ENCODE data around the gene LRRK1. TPM values are rescaled to one million over a fixed set of nuclear protein-coding genes. Genes with fewer than 3 reads are reported as not detected.
A peak's percentile ranks its signal among the peaks of the same experiment; 100 is the strongest.

Gene LRRK1
- total RNA-seq, 2 experiments from 2014 or later: 1.0 to 1.1 TPM

- peak; percentile 74 for DNase-seq
Measured at GRCh38 chr15:101014921-101015841, 96.0 kb downstream of the LRRK1 start.

GRCh38 chr15:101016581-101016980 is 97.4 kb downstream of the LRRK1 start:
- ChIA-PET POLR2A (interaction anchor here (0.6 to 0.8 kb wide), 3 partner anchors 108 to 235 kb away, joined by 3 to 4 read pairs (median 4); partner anchors contain the start of gene CHSY1), CTCF (interaction anchor here (0.9 to 4.2 kb wide), 18 partner anchors 9 to 653 kb away, joined by 3 to 120 read pairs (median 4); no protein-coding TSS in a partner anchor)
- DNase-seq: peak; percentile 10
- peaks cover 5% of the 10 kb centered on the region for H3K27me3 Mint-ChIP-seq
- no peaks in the 10 kb centered on the region for H3K9me3 Mint-ChIP-seq
- H3K36me3 Mint-ChIP-seq (ENCODE audit: low read depth): no peaks in the 10 kb centered on the region
- H3K4me3 Mint-ChIP-seq: no peak overlapping the region
- H3K4me1 Mint-ChIP-seq: no peaks in the 10 kb centered on the region
- no peak overlapping the region for H3K27ac Mint-ChIP-seq

More at GRCh38 chr15:101014921-101015841, 96.0 kb downstream of the LRRK1 start:
- no peaks in the 10 kb centered on the region for H3K36me3 Mint-ChIP-seq (ENCODE audit: low read depth)
- H3K9me3 Mint-ChIP-seq: no peaks in the 10 kb centered on the region
- ChIA-PET CTCF (interaction anchor here (0.7 to 4.2 kb wide), 16 partner anchors 7 to 305 kb away, joined by 3 to 120 read pairs (median 4); no protein-coding TSS in a partner anchor), POLR2A (interaction anchor here (1.2 kb wide), 1 partner anchor 243 kb away, joined by 5 read pairs; no protein-coding TSS in a partner anchor)
- H3K27me3 Mint-ChIP-seq: peaks cover 6% of the 10 kb centered on the region
- no peak overlapping the region for H3K27ac Mint-ChIP-seq
- H3K4me1 Mint-ChIP-seq: no peaks in the 10 kb centered on the region
- H3K4me3 Mint-ChIP-seq: no peak overlapping the region

- peak; percentile 13 for DNase-seq
- ChIA-PET CTCF (interaction anchor here (0.9 to 4.2 kb wide), 12 partner anchors 9 to 652 kb away, joined by 3 to 120 read pairs (median 6); no protein-coding TSS in a partner anchor), POLR2A (interaction anchor here (0.8 kb wide), 1 partner anchor 235 kb away, joined by 4 read pairs; the partner anchor contains the start of gene CHSY1)
- Mint-ChIP-seq H3K27ac (no peak overlapping the region), H3K4me1 (no peaks in the 10 kb centered on the region), H3K27me3 (peaks cover 5% of the 10 kb centered on the region), H3K36me3 (ENCODE audit: low read depth) (no peaks in the 10 kb centered on the region), H3K9me3 (no peaks in the 10 kb centered on the region), H3K4me3 (no peak overlapping the region)
Measured at GRCh38 chr15:101017093-101017754, 98.1 kb downstream of the LRRK1 start.

- Mint-ChIP-seq H3K4me1 (no peaks in the 10 kb centered on the region), H3K27me3 (peaks cover 5% of the 10 kb centered on the region), H3K9me3 (no peaks in the 10 kb centered on the region), H3K4me3 (no peak overlapping the region), H3K36me3 (ENCODE audit: low read depth) (no peaks in the 10 kb centered on the region), H3K27ac (no peak overlapping the region)
- POLR2A ChIA-PET: no interaction called here
- CTCF ChIA-PET: interaction anchor here (4.7 to 6.6 kb wide), 2 partner anchors 9 to 239 kb away, joined by 40 to 66 read pairs; no protein-coding TSS in a partner anchor
- no peak for DNase-seq
Measured at GRCh38 chr15:101018016-101018415, 98.9 kb downstream of the LRRK1 start.

GRCh38 chr15:101018450-101018849 is 99.3 kb downstream of the LRRK1 start:
- DNase-seq: peak; percentile 7
- Mint-ChIP-seq H3K9me3 (no peaks in the 10 kb centered on the region), H3K36me3 (ENCODE audit: low read depth) (no peaks in the 10 kb centered on the region), H3K4me3 (no peak overlapping the region), H3K27me3 (peaks cover 5% of the 10 kb centered on the region), H3K4me1 (no peaks in the 10 kb centered on the region), H3K27ac (no peak overlapping the region)
- POLR2A ChIA-PET: no interaction called here
- CTCF ChIA-PET: interaction anchor here (0.6 to 6.6 kb wide), 5 partner anchors 10 to 239 kb away, joined by 3 to 66 read pairs (median 3); no protein-coding TSS in a partner anchor

- Mint-ChIP-seq H3K9me3 (no peaks in the 10 kb centered on the region), H3K27ac (no peak overlapping the region), H3K4me3 (no peak overlapping the region), H3K36me3 (ENCODE audit: low read depth) (no peaks in the 10 kb centered on the region), H3K4me1 (no peaks in the 10 kb centered on the region), H3K27me3 (peaks cover 5% of the 10 kb centered on the region)
- ChIA-PET POLR2A (interaction anchor here (1.2 kb wide), 1 partner anchor 239 kb away, joined by 3 read pairs; no protein-coding TSS in a partner anchor), CTCF (interaction anchor here (1.1 to 6.6 kb wide), 4 partner anchors 11 to 238 kb away, joined by 3 to 66 read pairs (median 22); no protein-coding TSS in a partner anchor)
- DNase-seq: peak; percentile 5
Measured at GRCh38 chr15:101019366-101019896, 100.3 kb downstream of the LRRK1 start.

GRCh38 chr15:101020451-101020850 is 101.3 kb downstream of the LRRK1 start:
- peak; percentile 2 for DNase-seq
- Mint-ChIP-seq H3K27me3 (peaks cover 8% of the 10 kb centered on the region), H3K9me3 (no peaks in the 10 kb centered on the region), H3K36me3 (ENCODE audit: low read depth) (no peaks in the 10 kb centered on the region), H3K4me1 (no peaks in the 10 kb centered on the region), H3K4me3 (no peak overlapping the region), H3K27ac (no peak overlapping the region)
- POLR2A ChIA-PET: no interaction called here
- CTCF ChIA-PET: interaction anchor here (0.7 to 6.6 kb wide), 5 partner anchors 12 to 237 kb away, joined by 3 to 66 read pairs (median 4); no protein-coding TSS in a partner anchor

GRCh38 chr15:101020945-101021344 is 101.8 kb downstream of the LRRK1 start:
- ChIA-PET CTCF (interaction anchor here (0.7 to 6.6 kb wide), 4 partner anchors 12 to 236 kb away, joined by 3 to 66 read pairs (median 22); no protein-coding TSS in a partner anchor), POLR2A (no interaction called here)
- H3K27ac Mint-ChIP-seq: no peak overlapping the region
- DNase-seq: peak; percentile 8
- no peaks in the 10 kb centered on the region for H3K4me1 Mint-ChIP-seq
- H3K36me3 Mint-ChIP-seq (ENCODE audit: low read depth): no peaks in the 10 kb centered on the region
- H3K27me3 Mint-ChIP-seq: peaks cover 8% of the 10 kb centered on the region
- no peaks in the 10 kb centered on the region for H3K9me3 Mint-ChIP-seq
- H3K4me3 Mint-ChIP-seq: no peak overlapping the region

GRCh38 chr15:101022306-101022705 is 103.1 kb downstream of the LRRK1 start:
- no peak overlapping the region for H3K27ac Mint-ChIP-seq
- H3K36me3 Mint-ChIP-seq (ENCODE audit: low read depth): no peaks in the 10 kb centered on the region
- H3K27me3 Mint-ChIP-seq: peaks cover 8% of the 10 kb centered on the region
- POLR2A ChIA-PET: no interaction called here
- DNase-seq: peak; percentile 8
- H3K9me3 Mint-ChIP-seq: no peaks in the 10 kb centered on the region
- H3K4me1 Mint-ChIP-seq: no peaks in the 10 kb centered on the region
- CTCF ChIA-PET: interaction anchor here (4.7 to 6.6 kb wide), 2 partner anchors 14 to 235 kb away, joined by 40 to 66 read pairs; no protein-coding TSS in a partner anchor
- H3K4me3 Mint-ChIP-seq: no peak overlapping the region

- H3K9me3 Mint-ChIP-seq: no peaks in the 10 kb centered on the region
- no peak overlapping the region for H3K4me3 Mint-ChIP-seq
- DNase-seq: peak; percentile 14
- no peaks in the 10 kb centered on the region for H3K36me3 Mint-ChIP-seq (ENCODE audit: low read depth)
- ChIA-PET POLR2A (no interaction called here), CTCF (interaction anchor here (4.7 to 6.6 kb wide), 2 partner anchors 14 to 234 kb away, joined by 40 to 66 read pairs; no protein-coding TSS in a partner anchor)
- peaks cover 8% of the 10 kb centered on the region for H3K27me3 Mint-ChIP-seq
- no peak overlapping the region for H3K27ac Mint-ChIP-seq
- no peaks in the 10 kb centered on the region for H3K4me1 Mint-ChIP-seq
Measured at GRCh38 chr15:101022876-101023275, 103.7 kb downstream of the LRRK1 start.

GRCh38 chr15:101023501-101024072 is 104.4 kb downstream of the LRRK1 start:
- CTCF ChIA-PET: interaction anchor here (0.6 to 6.6 kb wide), 3 partner anchors 12 to 235 kb away, joined by 3 to 66 read pairs (median 5); no protein-coding TSS in a partner anchor
- no peaks in the 10 kb centered on the region for H3K4me1 Mint-ChIP-seq
- H3K9me3 Mint-ChIP-seq: no peaks in the 10 kb centered on the region
- peak; percentile 7 for DNase-seq
- H3K27ac Mint-ChIP-seq: no peak overlapping the region
- no peak overlapping the region for H3K4me3 Mint-ChIP-seq
- H3K27me3 Mint-ChIP-seq: peaks cover 9% of the 10 kb centered on the region
- H3K36me3 Mint-ChIP-seq (ENCODE audit: low read depth): no peaks in the 10 kb centered on the region
- POLR2A ChIA-PET: no interaction called here

All from activated CD4-positive, alpha-beta memory T cell treated with anti-CD3 and anti-CD28 coated beads, Interleukin-2, amount 10 ng/mL, durations not matched to agents 7 days and 5 days (primary cell).